A673 (cell line): ENCODE measurements around the gene SHROOM3. TPM values are rescaled to one million over a fixed set of nuclear protein-coding genes. Genes with fewer than 3 reads are reported as not detected.

Source experiments
- BruUV-seq: library from RNA; stranded (reverse); fragments of 400-500 nt; replicated peaks from 2 replicates; lab custom pipeline; 2021; lab: Mats Ljungman, UMichigan
- CTCF ChIA-PET: fragments of 300-600 bp; sonication (Branson Sonifier 250); formaldehyde crosslinking; loops from one replicate; lab custom pipeline; 2022; ENCODE audit warnings: antibody characterized with exemption; lab: Charles Lee
- POLR2A ChIA-PET: fragments of 300-600 bp; sonication (Branson Sonifier 250); formaldehyde crosslinking; loops from one replicate; lab custom pipeline; 2022; ENCODE audit warnings: antibody characterized with exemption; ENCODE audit not compliant: low non-redundant PET; lab: Charles Lee
- DNase-seq: peaks from one replicate; pipeline ENCODE4 v3.0.0-alpha.2; 2015; ENCODE audit warnings: low spot score
- H3K27ac ChIP-seq: fragments of 200-600 bp; sonication (generic); 2 replicates; pipeline ENCODE4 v1.5.1; 2016; ENCODE audit warnings: mixed run types, low read depth, mild to moderate bottlenecking, mixed read lengths, antibody characterized with exemption, low read length; ENCODE audit not compliant: poor library complexity, severe bottlenecking
- H3K27me3 ChIP-seq: fragments of 200-600 bp; sonication (generic); replicated peaks from 2 replicates; pipeline ENCODE4 v1.6.1; 2017; ENCODE audit warnings: mixed run types, low read depth, mild to moderate bottlenecking, mixed read lengths, antibody characterized with exemption, low read length; ENCODE audit not compliant: insufficient read depth, poor library complexity
- H3K36me3 ChIP-seq: fragments of 200-600 bp; sonication (generic); 2 replicates; pipeline ENCODE4 v1.6.1; 2016; ENCODE audit warnings: mixed run types, mild to moderate bottlenecking, mixed read lengths, antibody characterized with exemption, low read length; ENCODE audit not compliant: insufficient read depth, poor library complexity, severe bottlenecking
- H3K4me1 ChIP-seq: fragments of 200-600 bp; sonication (generic); 2 replicates; pipeline ENCODE4 v1.6.1; 2017; ENCODE audit warnings: mixed run types, mild to moderate bottlenecking, mixed read lengths, antibody characterized with exemption, low read length; ENCODE audit not compliant: insufficient read depth, poor library complexity, severe bottlenecking
- H3K4me3 ChIP-seq: fragments of 200-600 bp; sonication (generic); 2 replicates; pipeline ENCODE4 v1.5.1; 2016; ENCODE audit warnings: low read depth, mixed run types, mild to moderate bottlenecking, mixed read lengths, low read length; ENCODE audit not compliant: poor library complexity, severe bottlenecking
- H3K9me3 ChIP-seq: fragments of 200-600 bp; sonication (generic); 2 replicates; pipeline ENCODE4 v1.6.1; 2016; ENCODE audit warnings: mixed run types, low read depth, mild to moderate bottlenecking, mixed read lengths, antibody characterized with exemption, low read length; ENCODE audit not compliant: poor library complexity, severe bottlenecking
- CTCF ChIP-seq: fragments of 300-800, 200-600 bp; sonication (generic); conservative IDR thresholded peaks from 2 replicates; pipeline ENCODE4 v1.5.1; 2017; ENCODE audit warnings: low read depth, mild to moderate bottlenecking, antibody characterized with exemption, low read length, moderate library complexity, mixed read lengths
- EZH2 ChIP-seq: fragments of 200-600 bp; sonication (generic); IDR thresholded peaks from 2 replicates; pipeline ENCODE4 v1.6.1; 2017; ENCODE audit warnings: borderline replicate concordance, low read depth, mild to moderate bottlenecking, mixed read lengths, antibody characterized with exemption, low read length; ENCODE audit not compliant: poor library complexity, severe bottlenecking
- intact Hi-C: fragments of 100-400 bp; cut with micrococcal nuclease; formaldehyde crosslinking; loops from one replicate; pipeline ENCODE4 v1.10.0; 2022; ENCODE audit not compliant: unreplicated experiment
- total RNA-seq: library from RNA; stranded (reverse); gene quantifications from 2 replicates; pipeline ENCODE4 v1.2.3, GENCODE V29; 2021

Gene SHROOM3
- total RNA-seq, 1 experiment from 2014 or later: 9.3 TPM

DNA sequence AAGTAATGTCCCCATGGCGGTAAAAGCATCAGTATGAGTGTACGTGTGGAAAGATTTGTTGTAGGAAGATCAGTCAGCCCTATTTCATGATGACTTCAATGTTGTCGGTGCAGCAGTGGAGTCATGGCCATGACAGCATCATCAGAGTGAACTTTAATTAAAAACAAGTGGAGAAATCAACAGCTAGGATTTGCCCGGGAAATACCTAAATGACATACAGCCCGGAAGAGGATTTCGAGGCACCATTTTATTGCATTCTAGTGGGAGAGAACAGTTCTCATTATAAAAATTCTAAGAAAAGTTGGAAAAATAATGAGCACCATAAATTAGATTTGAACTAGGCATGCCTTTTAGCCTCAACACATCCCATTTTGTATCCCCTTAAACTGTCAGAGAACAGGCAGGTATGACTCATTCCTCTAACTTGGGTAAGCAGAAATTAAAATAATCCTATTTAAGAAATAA, 170.1 kb downstream of the SHROOM3 start:
- CTCF ChIA-PET: no interaction called here
- no peaks in the 10 kb centered on the region for H3K36me3 ChIP-seq
- TF ChIP-seq EZH2 (no peak), CTCF (no peak)
- no peak overlapping the region for H3K4me3 ChIP-seq
- intact Hi-C loops: no loop called here
- H3K27ac ChIP-seq: no peak overlapping the region
- H3K27me3 ChIP-seq: no peaks in the 10 kb centered on the region
- peak; percentile 9 for DNase-seq
- H3K9me3 ChIP-seq: no peaks in the 10 kb centered on the region
- POLR2A ChIA-PET: no interaction called here
- H3K4me1 ChIP-seq: peaks cover 8% of the 10 kb centered on the region
- no TSS peak for BruUV-seq

DNA sequence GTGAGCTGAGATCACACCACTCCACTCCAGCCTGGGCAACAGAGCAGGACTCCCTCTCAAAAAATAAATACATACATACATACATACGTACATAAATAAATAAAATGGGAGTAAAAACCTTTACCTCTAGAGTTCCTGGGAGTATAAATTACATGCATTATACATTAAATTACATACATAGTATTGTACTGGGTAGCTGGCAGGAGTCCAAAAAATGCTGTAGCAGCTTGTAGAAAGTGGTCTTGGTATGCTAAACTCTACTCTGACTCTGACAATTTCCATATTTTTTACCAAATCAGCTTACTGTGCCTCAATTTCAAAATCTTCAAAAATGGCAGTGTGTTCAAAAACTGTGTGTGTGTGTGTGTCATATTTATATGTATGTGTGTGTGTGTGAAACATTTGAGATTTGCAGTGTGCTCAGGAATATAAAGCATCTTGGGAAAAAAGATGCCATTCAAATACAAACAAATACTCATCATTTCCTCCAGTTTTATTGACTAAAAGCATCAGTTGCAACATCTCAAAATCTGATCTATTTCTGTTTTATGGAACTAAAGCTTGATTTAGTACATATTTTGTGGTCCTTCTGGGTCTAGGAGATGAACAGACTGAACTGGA, 171.7 kb downstream of the SHROOM3 start:
- no TSS peak for BruUV-seq
- CTCF ChIA-PET: no interaction called here

GRCh38 chr4:76607266-76607799, 172.3 kb downstream of the SHROOM3 start:
- ChIA-PET POLR2A (no interaction called here), CTCF (no interaction called here)
- DNase-seq: no peak
- no peaks in the 10 kb centered on the region for H3K27me3 ChIP-seq
- H3K36me3 ChIP-seq: no peaks in the 10 kb centered on the region
- TF ChIP-seq CTCF (no peak), EZH2 (no peak)
- intact Hi-C loops: no loop called here
- H3K4me3 ChIP-seq: no peak overlapping the region
- H3K9me3 ChIP-seq: no peaks in the 10 kb centered on the region
- no TSS peak for BruUV-seq
- no peak overlapping the region for H3K27ac ChIP-seq
- H3K4me1 ChIP-seq: peaks cover 8% of the 10 kb centered on the region

More for the DNA sequence above, 171.7 kb downstream of the SHROOM3 start:
- no peak overlapping the region for H3K4me3 ChIP-seq
- DNase-seq: peak; percentile 16
- H3K27ac ChIP-seq: no peak overlapping the region
- intact Hi-C loops: no loop called here
- TF ChIP-seq CTCF (no peak), EZH2 (no peak)
- H3K4me1 ChIP-seq: peaks cover 8% of the 10 kb centered on the region
- H3K36me3 ChIP-seq: no peaks in the 10 kb centered on the region
- no peaks in the 10 kb centered on the region for H3K27me3 ChIP-seq
- POLR2A ChIA-PET: no interaction called here
- H3K9me3 ChIP-seq: no peaks in the 10 kb centered on the region
